Liver (tissue), 9 donors: ENCODE data around the gene GATAD1. TPM values are rescaled to one million over a fixed set of nuclear protein-coding genes. Genes with fewer than 3 reads are reported as not detected.
"Not testable (repeated sequence)": the region's sequence is repeated elsewhere in the genome, so short reads cannot be mapped to it uniquely, and the experiment has no call there.

Source experiments
- DNase-seq: peaks from one replicate; pipeline ENCODE4 v3.0.0-alpha.2; 2017; ENCODE audit warnings: low spot score
- H3K27ac ChIP-seq, 2 donors: one replicate each; pipeline ENCODE4 v1.7.0; 2013; ENCODE audit warnings: inconsistent platforms in 2 of 2, low read length in 2 of 2, control low read depth in 1 of 2, low read depth in 1 of 2, mild to moderate bottlenecking in 1 of 2
- H3K27me3 ChIP-seq, 4 donors: one replicate each; pipeline versions ENCODE4 v1.6.1 to v1.7.0; 2013; ENCODE audit warnings: low read length in 3 of 4, inconsistent platforms in 1 of 4, mild to moderate bottlenecking in 1 of 4, moderate library complexity in 1 of 4; ENCODE audit not compliant: control insufficient read depth in 4 of 4, insufficient read depth in 4 of 4
- H3K36me3 ChIP-seq, 4 donors: one replicate each; pipeline versions ENCODE4 v1.6.1 to v1.7.0; 2013; ENCODE audit warnings: low read length in 3 of 4, mild to moderate bottlenecking in 3 of 4, low read depth in 1 of 4, moderate library complexity in 1 of 4; ENCODE audit not compliant: control insufficient read depth in 4 of 4, insufficient read depth in 3 of 4
- H3K4me1 ChIP-seq, 4 donors: one replicate each; pipeline versions ENCODE4 v1.6.1 to v1.7.0; 2013; ENCODE audit warnings: low read length in 3 of 4, mild to moderate bottlenecking in 3 of 4, moderate library complexity in 1 of 4; ENCODE audit not compliant: control insufficient read depth in 4 of 4, insufficient read depth in 4 of 4
- H3K4me3 ChIP-seq, 3 donors: one replicate each; pipeline versions ENCODE4 v1.6.1 to v1.7.0; 2013; ENCODE audit warnings: low read length in 3 of 3, control low read depth in 1 of 3, low read depth in 1 of 3, mild to moderate bottlenecking in 1 of 3
- H3K9ac ChIP-seq, 2 donors: one replicate each; pipeline ENCODE4 v1.7.0; 2013; ENCODE audit warnings: low read length in 2 of 2, mild to moderate bottlenecking in 2 of 2, moderate library complexity in 2 of 2, control low read depth in 1 of 2, low read depth in 1 of 2
- H3K9me3 ChIP-seq, 4 donors: one replicate each; pipeline versions ENCODE4 v1.6.1 to v1.7.0; 2013; ENCODE audit warnings: low read length in 3 of 4; ENCODE audit not compliant: control insufficient read depth in 4 of 4
- EGR1 ChIP-seq, 2 donors: IDR thresholded peaks; 2 replicates each; pipeline ENCODE4 v1.6.1; 2016 to 2018; ENCODE audit warnings: antibody characterized with exemption in 2 of 2, low read depth in 2 of 2
- FOXA1 ChIP-seq: IDR thresholded peaks from 2 replicates; pipeline ENCODE4 v1.6.1; 2016; ENCODE audit warnings: antibody characterized with exemption
- FOXA2 ChIP-seq: IDR thresholded peaks from 2 replicates; pipeline ENCODE4 v1.6.1; 2016; ENCODE audit warnings: antibody characterized with exemption
- GABPA ChIP-seq, 2 donors: IDR thresholded peaks in 1 of 2; conservative IDR thresholded peaks in 1 of 2; 2 replicates each; pipeline ENCODE4 v1.6.1; 2016; ENCODE audit warnings: antibody characterized with exemption in 2 of 2, mild to moderate bottlenecking in 1 of 2, moderate library complexity in 1 of 2
- HNF4A ChIP-seq, 2 donors: conservative IDR thresholded peaks; 2 replicates each; pipeline ENCODE4 v1.6.1; 2016; ENCODE audit warnings: antibody characterized with exemption in 2 of 2, mild to moderate bottlenecking in 2 of 2
- HNF4G ChIP-seq: IDR thresholded peaks from 2 replicates; pipeline ENCODE4 v1.6.1; 2016; ENCODE audit warnings: antibody characterized with exemption
- JUND ChIP-seq, 2 donors: IDR thresholded peaks; 2 replicates each; pipeline ENCODE4 v1.6.1; 2016; ENCODE audit warnings: antibody characterized with exemption in 2 of 2
- NR2F2 ChIP-seq: IDR thresholded peaks from 2 replicates; pipeline ENCODE4 v1.6.1; 2016; ENCODE audit warnings: antibody characterized with exemption
- RAD21 ChIP-seq, 2 donors: IDR thresholded peaks; 2 replicates each; pipeline ENCODE4 v1.6.1; 2016; ENCODE audit warnings: antibody characterized with exemption in 2 of 2, mild to moderate bottlenecking in 2 of 2
- RXRA ChIP-seq, 2 donors: IDR thresholded peaks; 2 replicates each; pipeline ENCODE4 v1.6.1; 2017 to 2018; ENCODE audit warnings: antibody characterized with exemption in 2 of 2, mild to moderate bottlenecking in 1 of 2
- SP1 ChIP-seq: IDR thresholded peaks from 2 replicates; pipeline ENCODE4 v1.6.1; 2018; ENCODE audit warnings: antibody characterized with exemption, mild to moderate bottlenecking
- TAF1 ChIP-seq: conservative IDR thresholded peaks from 2 replicates; pipeline ENCODE4 v1.6.1; 2016; ENCODE audit warnings: antibody characterized with exemption, mild to moderate bottlenecking
- YY1 ChIP-seq: IDR thresholded peaks from 2 replicates; pipeline ENCODE4 v1.6.1; 2016; ENCODE audit warnings: antibody characterized with exemption, mild to moderate bottlenecking
- WGBS: extraction: QIAGEN DNeasy Blood & Tissue Kit; methylation state at CpG from one replicate; pipeline ENCODE4 v1.1.7; 2013; 5-methylcytosine and 5-hydroxymethylcytosine counted together
- polyA plus RNA-seq, 2 donors: library from polyadenylated mRNA; stranded (reverse) in 1 of 2; unstranded in 1 of 2; fragments of 200-250 nt in 1 of 2; fragments of >200 nt in 1 of 2; fragmentation: Nextera tagmentation in 1 of 2; extraction: Ambion mirVana in 1 of 2; gene quantifications; one replicate each; pipeline versions ENCODE4 v1.2.1 to v1.2.3, GENCODE V29; 2013 to 2015
- total RNA-seq, 2 donors: library from RNA; depleted of rRNA; stranded (reverse); fragments of >200 nt; gene quantifications; one replicate each; pipeline ENCODE4 v1.2.3, GENCODE V29; 2014
- TF ChIP-seq, protein P1 (sequence below): IDR thresholded peaks from 2 replicates; pipeline ENCODE4 v1.6.1; 2016; ENCODE audit warnings: antibody characterized with exemption
- TF ChIP-seq, protein P2 (sequence below): IDR thresholded peaks from 2 replicates; pipeline ENCODE4 v1.6.1; 2016; ENCODE audit warnings: antibody characterized with exemption, mild to moderate bottlenecking
- TF ChIP-seq, protein P3 (sequence below): IDR thresholded peaks from 2 replicates; pipeline ENCODE4 v1.6.1; 2016; ENCODE audit warnings: antibody characterized with exemption
- donor health status: healthy.
- donor health status: healthy.
- donor health status: healthy.
- donor health status: healthy.
- donor health status: healthy.

The GATAD1 gene
- total and polyA plus RNA-seq, 4 donors = 7.8 to 22.8 (median 10.8) TPM

DNA sequence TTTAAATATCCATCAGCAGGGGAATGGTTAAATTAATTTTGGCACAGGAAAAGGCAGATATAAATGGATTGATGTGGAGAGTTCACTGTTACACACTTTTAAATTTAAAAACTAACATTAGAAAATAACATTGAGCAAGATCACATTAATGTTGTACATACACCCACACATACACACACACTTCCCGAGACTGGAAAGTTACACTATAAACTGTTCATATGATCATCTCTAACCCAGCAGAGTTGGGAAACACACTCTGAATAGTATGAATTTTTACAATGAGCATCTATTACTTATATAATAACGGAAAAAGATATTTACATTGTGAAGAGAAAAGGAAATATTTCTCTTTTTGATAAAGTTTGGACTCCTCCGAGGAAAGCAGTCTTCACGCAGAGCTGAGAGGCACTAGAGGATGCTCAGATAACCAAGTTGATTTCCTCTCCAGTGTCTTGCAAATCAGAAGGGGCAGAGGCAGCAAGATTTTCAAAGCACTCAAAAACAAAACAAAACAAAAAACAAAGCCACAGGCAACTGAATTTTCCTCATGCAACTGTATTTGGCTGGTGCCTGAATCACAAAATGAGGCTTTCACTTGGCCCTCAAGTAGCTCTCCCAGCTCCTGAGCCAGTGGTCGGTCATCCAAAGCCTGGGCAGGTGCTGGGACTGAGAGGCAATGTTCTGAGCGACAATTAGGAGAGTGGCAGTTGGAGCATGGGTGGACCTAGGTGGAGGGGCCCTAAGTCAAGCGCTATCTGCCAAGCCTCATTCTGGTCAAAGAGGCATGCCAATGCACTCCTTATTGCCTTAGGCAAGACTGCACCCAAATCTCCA is 10.5 kb upstream of the GATAD1 start (continued):
- TF ChIP-seq, protein P1, sequence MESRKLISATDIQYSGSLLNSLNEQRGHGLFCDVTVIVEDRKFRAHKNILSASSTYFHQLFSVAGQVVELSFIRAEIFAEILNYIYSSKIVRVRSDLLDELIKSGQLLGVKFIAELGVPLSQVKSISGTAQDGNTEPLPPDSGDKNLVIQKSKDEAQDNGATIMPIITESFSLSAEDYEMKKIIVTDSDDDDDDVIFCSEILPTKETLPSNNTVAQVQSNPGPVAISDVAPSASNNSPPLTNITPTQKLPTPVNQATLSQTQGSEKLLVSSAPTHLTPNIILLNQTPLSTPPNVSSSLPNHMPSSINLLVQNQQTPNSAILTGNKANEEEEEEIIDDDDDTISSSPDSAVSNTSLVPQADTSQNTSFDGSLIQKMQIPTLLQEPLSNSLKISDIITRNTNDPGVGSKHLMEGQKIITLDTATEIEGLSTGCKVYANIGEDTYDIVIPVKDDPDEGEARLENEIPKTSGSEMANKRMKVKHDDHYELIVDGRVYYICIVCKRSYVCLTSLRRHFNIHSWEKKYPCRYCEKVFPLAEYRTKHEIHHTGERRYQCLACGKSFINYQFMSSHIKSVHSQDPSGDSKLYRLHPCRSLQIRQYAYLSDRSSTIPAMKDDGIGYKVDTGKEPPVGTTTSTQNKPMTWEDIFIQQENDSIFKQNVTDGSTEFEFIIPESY = no peak
- TF ChIP-seq EGR1 (IDR thresholded peaks at IDR 0.05; ENCODE audit: low read depth in 2 of 2) (no peak), RAD21 (IDR thresholded peaks at IDR 0.05) (no peak), SP1 (no peak), GABPA (IDR thresholded peaks at IDR 0.05 in 1 of 2, conservative IDR thresholded peaks at IDR 0.05 in 1 of 2) (no peak)

DNA sequence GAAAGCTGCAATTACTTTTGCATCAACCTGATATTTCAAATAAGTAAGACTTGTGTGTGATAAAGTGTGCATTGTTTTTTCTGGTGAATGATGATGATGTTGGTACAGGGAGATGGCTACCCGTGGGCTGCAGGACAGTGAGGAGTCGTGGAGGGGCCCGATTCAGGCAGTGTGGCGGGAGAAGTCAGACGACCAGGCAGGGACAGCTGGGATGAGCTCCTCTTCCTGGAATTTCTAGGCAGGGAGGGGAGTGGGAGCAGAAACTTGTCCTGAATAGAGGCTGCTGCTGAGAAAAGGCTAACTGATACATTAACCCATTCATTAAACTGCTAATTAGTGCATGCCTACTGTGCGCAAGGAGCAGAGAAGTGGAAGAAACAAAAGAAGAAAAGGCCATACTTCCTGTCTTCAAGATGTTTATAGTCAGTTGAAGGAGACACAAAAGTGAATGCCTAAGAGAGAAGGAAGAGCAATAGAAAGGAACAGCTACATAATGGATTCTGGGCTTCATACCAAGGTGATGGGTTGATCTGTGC is 9.3 kb upstream of the GATAD1 start:
- H3K27ac ChIP-seq = no peak overlapping the region
- H3K9me3 ChIP-seq = no peaks in the 10 kb centered on the region
- TF ChIP-seq RAD21 (IDR thresholded peaks at IDR 0.05) (no peak), RXRA (IDR thresholded peaks at IDR 0.05) (no peak), GABPA (IDR thresholded peaks at IDR 0.05 in 1 of 2, conservative IDR thresholded peaks at IDR 0.05 in 1 of 2) (no peak), HNF4G (no peak), HNF4A (conservative IDR thresholded peaks at IDR 0.05) (no peak), FOXA2 (no peak), YY1 (no peak), TAF1 (no peak), JUND (IDR thresholded peaks at IDR 0.05) (no peak), FOXA1 (no peak), EGR1 (IDR thresholded peaks at IDR 0.05; ENCODE audit: low read depth in 2 of 2) (no peak), NR2F2 (no peak)
- TF ChIP-seq, protein P2, sequence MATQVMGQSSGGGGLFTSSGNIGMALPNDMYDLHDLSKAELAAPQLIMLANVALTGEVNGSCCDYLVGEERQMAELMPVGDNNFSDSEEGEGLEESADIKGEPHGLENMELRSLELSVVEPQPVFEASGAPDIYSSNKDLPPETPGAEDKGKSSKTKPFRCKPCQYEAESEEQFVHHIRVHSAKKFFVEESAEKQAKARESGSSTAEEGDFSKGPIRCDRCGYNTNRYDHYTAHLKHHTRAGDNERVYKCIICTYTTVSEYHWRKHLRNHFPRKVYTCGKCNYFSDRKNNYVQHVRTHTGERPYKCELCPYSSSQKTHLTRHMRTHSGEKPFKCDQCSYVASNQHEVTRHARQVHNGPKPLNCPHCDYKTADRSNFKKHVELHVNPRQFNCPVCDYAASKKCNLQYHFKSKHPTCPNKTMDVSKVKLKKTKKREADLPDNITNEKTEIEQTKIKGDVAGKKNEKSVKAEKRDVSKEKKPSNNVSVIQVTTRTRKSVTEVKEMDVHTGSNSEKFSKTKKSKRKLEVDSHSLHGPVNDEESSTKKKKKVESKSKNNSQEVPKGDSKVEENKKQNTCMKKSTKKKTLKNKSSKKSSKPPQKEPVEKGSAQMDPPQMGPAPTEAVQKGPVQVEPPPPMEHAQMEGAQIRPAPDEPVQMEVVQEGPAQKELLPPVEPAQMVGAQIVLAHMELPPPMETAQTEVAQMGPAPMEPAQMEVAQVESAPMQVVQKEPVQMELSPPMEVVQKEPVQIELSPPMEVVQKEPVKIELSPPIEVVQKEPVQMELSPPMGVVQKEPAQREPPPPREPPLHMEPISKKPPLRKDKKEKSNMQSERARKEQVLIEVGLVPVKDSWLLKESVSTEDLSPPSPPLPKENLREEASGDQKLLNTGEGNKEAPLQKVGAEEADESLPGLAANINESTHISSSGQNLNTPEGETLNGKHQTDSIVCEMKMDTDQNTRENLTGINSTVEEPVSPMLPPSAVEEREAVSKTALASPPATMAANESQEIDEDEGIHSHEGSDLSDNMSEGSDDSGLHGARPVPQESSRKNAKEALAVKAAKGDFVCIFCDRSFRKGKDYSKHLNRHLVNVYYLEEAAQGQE = no peak
- TF ChIP-seq, protein P1 = no peak
- TF ChIP-seq, protein P3, sequence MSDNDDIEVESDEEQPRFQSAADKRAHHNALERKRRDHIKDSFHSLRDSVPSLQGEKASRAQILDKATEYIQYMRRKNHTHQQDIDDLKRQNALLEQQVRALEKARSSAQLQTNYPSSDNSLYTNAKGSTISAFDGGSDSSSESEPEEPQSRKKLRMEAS = no peak
- WGBS = 83% methylated on average over 6 of the region's 6 CpGs
- no peaks in the 10 kb centered on the region for H3K27me3 ChIP-seq
- no peaks in the 10 kb centered on the region for H3K36me3 ChIP-seq
- H3K4me3 ChIP-seq = no peak overlapping the region
- H3K4me1 ChIP-seq = no peaks in the 10 kb centered on the region
- no peak for DNase-seq
- no peak overlapping the region for H3K9ac ChIP-seq

DNA sequence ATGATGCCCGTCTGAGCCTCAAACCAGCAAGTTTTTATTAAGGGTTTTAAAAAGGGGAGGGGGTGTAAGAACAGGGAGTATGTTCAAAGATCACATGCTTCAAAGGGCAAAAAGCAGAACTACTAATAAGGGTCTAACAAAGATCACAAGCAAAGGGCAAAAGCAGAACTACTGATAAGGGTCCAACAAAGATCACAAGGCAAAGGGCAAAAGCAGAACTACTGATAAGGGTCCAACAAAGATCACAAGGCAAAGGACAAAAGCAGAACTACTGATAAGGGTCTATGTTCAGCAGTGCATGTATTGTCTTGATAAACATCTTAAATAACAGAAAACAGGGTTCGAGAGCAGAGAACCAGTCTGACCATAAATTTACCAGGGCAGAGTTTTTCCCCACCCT is 4.6 kb upstream of the GATAD1 start:
- not testable (repeated sequence) for H3K9ac ChIP-seq, H3K4me3 ChIP-seq
- 96% methylated on average over 2 of the region's 2 CpGs for WGBS

More for the DNA sequence above, 4.6 kb upstream of the GATAD1 start:
- H3K27me3 ChIP-seq, H3K4me1 ChIP-seq, H3K27ac ChIP-seq, H3K36me3 ChIP-seq, H3K9me3 ChIP-seq, DNase-seq: not testable (repeated sequence)
